GM18868 (cell line): ENCODE data around the gene NRXN3.

Experiments
- ATAC-seq: cut with Tn5 transposase; IDR thresholded peaks from one replicate; pipeline ENCODE4 v1.9.1; 2021; ENCODE audit warnings: mild to moderate bottlenecking, moderate library complexity; ENCODE audit not compliant: unreplicated experiment

The NRXN3 gene

DNA sequence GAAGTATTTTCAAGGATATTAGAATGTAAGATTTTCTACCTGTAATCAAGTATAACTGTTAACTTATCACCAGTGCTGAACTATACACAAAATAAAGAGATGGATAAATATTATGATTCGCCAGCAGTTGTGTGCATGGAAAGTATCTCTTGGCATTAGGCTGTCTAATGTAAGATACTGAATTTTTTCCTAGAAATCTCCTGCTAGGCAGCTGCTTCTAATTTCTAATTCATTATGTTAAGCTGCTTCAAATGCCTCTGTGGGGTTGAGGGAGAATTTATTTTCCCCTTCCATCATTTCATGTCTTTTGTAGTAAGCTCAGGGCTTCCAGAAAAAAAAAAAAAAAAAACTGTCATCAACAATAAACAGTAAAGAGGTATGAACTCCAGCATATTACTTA, 1525.1 kb downstream of the NRXN3 start:
- no peak for ATAC-seq

DNA sequence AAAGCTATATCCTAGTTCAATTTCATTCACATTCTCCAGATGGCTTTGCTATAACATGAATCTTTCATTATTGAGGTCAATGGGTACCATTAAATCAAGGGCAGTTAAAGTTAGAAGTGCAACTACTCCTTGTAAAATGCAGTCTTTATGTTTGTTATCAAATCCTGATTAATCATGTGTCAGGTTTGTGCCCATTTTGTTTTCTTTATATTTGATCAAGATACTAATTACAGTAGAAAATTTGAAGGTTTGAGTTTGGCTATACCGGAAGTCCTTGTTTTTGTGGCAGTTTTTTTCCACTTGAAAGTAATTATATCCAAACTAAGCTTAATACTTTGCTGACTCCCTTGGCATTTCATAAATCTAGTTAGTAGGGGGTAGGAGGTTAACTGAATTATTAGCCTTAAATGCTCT, 1528.1 kb downstream of the NRXN3 start:
- no peak for ATAC-seq

DNA sequence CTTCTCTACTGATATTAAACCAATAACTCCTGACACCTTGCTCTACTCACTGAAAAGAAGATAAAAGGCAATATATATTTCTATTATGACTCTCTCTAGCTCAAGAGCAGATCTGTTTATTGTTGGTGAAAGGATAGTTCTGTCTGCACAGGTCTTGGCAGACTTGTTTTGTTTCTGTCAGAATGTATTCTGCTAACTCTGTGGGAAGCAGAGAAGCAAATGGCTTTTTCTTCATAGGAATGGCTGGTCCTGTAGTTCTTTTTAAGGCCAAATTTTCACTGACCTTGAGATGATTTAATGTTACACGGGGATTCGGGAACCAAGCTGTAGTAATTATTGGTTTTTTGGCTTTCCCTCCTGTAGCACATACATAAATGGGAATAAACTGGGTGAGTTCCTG, 1529.0 kb downstream of the NRXN3 start:
- ATAC-seq, result no peak

DNA sequence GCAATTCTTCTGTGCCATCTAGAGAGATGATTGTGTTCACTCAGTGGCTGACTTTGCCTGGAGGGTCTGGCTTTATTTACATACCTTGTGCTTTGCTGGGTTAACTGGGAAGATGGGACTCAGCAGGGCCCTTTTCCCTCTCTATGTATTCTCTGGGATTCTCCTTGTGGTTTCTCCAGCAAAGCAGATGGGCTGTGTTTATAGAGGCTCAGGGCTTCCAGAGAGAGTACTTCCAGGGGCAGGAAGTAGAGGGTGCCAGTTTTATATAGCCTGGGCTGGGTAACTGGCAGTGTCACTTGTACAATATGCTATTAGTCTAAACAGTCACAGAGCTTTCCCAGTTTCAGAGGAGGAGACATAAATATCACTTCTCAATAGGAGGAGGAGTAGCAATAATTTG, 1531.2 kb downstream of the NRXN3 start:
- no peak for ATAC-seq

DNA sequence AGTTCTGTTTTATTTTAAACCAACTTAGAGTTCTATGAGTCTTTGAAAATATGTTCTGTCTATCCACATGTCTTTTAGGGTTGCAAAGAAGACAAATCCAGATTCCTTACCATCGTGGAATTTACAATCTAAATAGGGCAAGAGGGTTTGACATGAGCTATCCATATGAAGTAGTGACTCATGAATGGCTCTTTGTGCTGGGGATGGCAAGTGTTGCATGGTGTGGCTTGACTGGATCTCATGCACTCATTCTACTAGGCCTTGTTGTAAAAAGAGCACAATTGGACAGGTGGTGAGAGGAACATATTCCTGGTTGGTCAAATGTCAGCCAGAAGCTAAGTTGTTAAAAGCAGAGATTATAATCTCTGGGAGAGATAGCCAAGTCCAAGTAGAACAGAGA, 1532.0 kb downstream of the NRXN3 start:
- ATAC-seq, result no peak

DNA sequence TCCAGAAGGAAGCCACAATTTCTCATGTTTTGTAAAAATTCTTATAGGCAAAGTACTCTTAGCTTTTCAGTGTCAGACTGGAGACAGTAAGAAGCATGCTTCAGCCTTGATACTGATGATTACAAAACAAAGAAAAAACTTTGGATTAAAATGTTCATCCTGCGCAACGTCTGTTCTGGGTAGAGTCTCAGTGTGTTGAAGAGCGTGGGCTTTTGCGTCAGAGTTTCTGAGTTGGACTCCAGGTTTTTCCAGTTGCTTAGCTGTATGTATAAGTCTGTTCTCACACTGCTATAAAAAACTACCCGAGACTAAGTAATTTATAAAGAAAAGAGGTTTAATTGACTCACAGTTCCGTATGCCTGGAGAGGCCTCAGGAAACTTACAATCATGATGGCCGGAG, 1533.0 kb downstream of the NRXN3 start:
- no peak for ATAC-seq

DNA sequence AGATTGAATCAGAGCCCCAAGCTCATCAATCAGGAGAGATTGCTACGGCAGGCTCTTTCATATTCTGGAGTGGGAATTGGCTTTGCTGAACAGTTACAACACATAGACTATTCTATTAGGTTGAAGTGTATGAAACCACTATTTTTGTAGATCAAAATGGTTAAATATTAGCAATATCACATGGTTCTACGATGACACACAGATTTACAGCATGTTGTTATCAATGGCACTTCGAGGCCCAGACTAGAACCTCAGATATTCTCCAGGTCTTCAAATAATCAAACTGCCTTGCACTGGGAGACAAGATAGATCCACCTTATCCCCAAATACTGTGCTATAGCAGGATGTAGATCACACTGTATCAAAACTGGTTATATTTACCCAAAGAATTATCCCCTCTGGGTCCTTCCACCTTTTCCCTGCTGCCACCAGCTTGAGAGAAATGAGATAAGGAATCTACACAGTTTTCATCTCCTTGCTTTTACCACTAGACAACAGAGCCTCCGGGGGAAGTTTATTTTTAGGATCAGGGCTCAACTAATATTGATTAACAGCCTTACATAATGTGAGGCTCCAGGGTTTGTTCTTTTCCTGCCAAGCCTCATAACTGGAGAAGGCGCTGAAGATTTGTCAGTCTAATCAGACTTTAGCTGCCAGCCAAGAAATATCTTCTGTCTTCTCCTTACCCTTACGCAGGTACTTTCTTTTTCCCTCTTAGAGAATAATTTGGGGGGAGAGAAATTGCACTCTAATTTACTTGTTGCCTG, 1534.1 kb downstream of the NRXN3 start:
- ATAC-seq, result no peak

DNA sequence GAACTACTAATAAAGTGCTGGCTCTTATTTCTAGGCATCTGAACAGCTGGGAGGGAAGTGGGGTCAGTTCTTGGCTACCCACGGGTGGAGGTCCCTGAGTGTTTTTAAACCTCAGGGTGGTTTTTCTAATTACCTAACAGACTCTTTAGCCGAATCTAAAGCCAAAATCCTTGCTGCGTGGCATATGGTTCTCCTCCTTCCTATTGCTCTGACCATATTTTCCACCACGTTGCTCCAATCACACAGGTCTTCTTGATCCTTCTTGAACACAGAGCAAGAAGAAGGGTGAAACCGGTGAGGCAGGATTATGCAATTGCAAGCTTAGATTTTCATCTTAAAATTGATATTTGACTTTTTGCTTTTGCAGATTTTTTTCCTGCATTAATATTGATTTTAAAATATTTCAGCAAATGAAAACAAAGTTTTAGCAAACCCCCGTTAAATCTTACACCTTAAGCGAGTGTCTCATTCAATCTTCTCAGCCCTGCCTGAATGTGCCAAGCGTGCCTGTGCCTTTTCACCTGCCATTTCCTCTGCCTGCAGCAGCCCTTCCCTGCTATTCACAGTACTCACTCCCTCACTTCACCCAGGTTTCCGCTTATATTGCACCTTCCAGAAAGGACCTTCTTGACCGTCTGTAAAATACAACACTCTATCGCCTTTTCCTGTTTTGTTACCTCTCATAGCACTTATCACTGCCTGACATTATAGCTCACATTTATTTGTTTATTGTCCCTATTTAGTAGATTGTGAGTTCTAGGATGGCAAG, 1535.1 kb downstream of the NRXN3 start:
- no peak for ATAC-seq

DNA sequence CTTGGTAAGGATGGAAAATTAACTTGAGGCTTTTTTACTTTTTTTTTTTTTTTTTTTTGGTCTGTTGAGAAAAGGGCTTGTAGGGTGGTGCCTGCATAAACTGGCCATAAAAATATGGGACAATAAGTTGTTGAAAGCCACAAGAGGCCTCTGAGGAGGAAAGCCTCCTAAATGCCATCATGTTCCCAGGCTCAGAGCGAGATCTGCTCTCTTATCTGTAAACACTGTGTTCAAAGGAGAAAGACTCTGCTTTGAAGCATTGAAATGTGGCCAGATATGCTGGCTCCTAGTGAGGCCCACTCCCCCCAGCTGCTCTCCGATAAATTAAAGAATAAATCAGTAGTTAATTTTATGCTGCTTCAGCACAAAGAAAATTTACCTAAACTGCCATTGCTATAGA, 1536.2 kb downstream of the NRXN3 start:
- ATAC-seq, result no peak

DNA sequence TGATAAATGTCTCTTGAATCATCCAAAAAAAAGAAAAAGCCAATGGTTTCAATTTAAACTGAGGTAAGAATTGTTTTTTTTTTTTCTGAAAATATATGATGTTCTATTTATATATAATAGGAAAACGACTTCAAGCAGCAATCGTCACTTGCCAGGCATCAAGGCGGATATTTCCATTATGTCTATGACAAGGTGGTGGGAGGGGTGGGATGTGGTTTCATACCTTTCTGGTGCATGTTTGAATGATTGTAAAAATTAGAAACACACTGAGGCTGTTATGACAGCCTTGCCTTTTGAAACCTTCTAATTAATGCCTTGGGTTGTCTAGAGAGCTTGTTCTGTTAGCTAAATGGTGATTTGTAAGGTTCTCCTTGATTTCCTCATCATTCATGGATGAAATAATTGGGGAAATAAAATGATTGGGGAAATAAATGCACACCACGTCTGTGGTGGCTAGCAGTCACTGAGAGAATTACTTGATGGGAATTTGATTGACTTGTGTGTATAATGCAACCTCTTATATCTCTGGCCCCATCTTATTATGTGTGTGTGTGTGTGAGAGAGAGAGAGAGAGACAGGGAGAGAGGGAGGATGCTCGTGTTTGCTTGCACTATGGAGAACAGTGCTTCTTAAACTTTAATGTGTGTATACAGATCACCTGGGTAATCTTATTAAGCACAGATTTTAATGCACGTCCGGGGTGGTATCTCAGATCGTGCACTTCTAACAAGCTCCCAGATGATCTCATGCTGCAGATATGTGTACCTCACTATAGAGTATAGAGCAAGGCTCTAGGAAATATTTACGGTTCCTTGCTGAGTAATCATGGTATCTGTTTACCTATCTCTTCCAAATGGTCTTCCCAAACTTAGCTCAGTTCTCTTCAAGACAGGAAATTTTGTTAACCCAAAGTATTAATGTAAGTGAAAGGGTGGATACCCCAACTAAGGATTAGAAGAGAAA, 1538.5 kb downstream of the NRXN3 start:
- ATAC-seq, result no peak

DNA sequence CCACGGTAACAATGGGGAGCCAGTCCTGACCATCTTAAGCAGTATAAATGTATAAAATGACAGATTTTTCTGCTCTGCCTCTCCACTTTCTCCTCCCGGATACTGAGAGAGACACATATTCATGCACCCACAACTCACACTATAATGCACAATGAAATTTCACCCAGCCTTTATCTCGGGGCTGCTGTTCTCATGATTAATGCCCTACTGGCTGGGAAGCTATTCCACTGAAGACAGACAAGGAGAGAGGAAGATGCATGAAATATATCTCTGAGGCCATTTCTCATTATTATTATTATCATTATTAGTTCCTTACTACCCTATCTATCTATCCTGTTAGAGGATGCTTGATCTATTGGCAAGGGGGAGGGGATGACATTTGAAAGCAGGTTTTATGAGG, 1539.4 kb downstream of the NRXN3 start:
- ATAC-seq, result no peak

DNA sequence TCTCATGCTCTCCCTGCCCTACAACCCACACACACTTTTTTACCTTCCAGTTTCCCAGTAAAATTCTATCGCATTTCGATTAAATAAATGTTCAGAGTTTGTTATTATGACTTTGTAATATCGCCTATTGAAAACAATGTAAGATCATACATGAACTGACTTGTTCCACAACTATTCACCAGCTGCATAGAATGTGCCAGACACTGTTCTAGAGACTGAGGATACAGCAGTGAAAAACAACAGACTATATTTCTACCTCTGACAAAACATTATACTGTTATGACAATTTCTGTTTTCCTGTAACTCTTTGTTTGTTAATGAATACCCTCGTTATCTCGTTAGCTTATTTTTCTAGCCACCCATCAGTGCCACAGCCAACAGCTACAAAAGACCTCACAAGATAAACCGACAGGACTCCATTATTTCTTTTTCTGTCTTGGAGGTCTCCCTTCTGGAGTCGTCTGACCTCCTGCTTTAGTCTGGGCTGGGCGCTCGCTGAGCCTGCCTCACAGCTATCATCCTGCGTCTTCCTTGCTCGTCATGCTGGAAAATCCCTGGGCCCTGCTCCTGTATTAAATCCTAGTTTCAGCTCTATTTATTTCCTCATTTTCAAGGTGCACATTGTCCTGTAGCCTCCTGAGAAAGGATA, 1542.3 kb downstream of the NRXN3 start:
- ATAC-seq, result no peak

DNA sequence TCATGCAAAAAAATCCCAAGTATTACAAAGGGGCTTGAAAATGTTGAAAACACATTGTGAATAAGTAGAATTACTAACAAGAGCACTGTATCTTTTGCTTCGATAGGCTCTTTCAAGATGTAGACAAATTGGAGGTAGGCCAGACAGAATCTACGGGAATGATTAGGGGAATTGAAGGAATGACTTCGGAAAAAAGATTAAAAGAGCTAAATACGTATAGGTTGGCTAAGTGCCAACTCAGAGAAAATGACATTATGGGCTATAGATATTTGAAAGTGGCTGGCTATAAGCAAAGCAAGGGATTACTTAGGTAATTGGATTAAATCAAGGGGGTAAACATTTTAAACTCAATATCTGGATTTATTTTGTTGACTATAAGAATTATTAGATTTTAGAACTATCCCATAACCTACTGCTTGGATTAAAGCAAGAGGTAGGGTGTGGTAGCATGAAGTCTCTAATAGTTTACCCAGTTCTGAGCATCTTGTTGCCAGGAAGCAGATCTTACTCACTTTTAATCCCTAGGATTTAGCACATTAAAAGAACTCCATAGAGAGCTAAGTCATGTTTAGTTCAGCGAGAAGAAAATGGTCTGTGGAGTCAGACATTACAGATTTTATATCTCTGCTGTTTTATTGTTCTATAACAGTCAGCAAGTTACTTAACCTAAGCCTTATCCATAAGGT, 1551.4 kb downstream of the NRXN3 start:
- no peak for ATAC-seq

DNA sequence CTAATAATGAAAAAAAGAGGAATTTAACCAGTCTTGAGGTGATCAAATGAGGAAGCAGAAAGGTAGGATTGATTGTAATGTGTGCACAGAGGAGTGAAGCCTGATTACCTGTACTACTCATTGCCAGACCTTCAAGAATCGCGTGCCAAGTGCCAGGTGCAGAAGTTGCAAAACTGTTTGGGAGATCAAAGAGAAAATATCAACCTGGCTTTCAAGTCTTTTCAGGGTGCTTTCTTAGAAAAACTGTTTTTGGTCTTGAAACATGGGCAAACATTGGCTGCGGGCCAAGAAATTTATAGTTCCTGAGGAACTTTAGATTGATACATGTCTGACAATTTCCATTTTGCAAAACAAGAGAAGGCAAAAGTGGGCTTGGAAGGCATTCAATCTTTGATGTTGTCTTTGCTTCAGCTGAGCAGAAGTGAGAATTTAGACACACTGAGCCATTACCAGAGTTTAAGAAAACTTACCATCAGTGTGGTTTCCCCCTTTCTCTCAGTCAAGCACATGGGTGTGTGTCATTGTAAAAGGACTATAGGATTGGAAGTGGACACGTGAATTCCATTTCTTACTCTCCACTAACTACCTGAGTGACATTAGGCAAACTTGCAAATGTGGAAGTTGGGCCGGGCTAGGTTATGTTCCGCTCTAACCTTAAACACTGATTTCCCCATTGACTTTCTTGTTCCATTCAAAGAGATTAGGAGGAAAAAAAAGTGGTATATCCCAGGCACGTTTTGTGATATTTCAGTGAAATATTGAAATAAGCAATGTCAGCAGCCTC, 1555.0 kb downstream of the NRXN3 start:
- peak; percentile 63 for ATAC-seq

DNA sequence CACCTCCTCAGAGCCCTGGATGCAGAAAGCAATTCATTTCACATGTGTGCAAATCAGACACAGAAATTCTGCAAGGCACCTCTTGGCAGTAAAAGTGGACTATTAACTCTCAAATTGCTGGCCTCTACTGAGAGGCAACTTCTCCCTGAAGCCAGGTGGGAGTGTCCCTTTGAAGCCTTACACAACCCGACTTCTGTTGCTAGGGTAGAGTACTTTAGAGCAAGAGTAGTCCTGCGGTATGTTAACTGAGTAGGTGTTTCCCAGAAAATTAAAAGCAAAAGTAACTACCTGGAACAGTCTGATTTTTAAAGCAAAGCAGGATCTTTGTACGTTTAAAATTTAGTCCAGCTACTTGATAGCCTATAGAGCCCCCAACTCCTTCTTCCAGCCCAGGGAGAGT, 1557.7 kb downstream of the NRXN3 start:
- peak; percentile 43 for ATAC-seq

DNA sequence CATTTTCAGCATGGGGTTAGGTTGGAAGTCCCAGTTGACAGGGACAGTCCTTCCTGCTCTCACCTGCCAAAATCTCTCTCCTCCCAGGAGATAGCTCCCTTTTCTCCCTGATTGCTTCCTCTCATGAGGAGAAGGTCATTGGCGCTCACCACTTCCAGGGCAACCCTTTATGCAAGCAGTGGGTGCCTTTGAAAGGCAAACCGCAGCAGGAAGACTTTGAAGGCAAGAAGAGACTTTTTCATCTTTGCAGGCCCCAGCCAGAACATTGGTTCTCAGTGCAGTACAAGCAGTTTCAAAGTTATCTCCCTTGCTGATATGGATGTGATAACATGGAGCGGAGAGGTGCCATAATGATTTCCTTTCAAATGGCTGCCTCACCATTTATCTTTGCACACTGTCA, 1558.2 kb downstream of the NRXN3 start:
- no peak for ATAC-seq

DNA sequence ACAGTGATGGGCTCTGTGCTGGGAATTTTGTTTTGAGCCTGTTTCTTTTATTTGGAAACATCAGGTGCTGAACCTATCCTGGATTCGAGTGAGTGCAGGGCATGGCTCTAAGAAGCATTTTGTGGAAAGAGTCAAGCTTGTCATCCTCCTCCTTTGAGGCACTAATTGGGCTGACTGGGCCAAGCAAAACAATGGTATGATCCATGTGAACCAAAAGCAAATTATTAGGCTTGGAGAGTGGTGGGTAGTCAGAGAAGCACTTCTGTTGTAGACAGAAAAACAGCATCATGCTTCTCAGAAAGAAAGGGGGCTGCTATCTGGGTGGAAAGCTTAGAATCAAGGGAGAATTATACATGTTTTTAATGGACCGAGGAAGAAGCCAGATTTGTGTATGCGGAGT, 1559.6 kb downstream of the NRXN3 start:
- ATAC-seq, result no peak

DNA sequence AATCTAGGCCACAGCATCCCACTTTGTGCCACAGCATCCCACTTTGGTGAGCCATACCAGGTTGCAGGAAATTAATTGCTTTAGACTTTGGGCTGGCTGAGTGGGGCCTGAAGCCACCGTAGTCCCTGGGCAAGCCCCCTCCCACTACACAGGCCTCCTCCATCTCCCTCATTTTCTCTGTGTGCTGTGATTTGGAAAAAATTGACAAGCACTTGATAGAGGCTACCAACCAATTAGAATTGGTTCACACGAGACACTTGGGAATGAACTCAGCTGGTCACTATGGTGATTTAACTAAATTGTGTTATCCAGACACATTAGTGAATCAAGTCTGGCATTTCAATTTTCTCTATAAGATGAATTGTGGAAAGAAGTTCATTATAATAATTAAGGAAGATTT, 1560.0 kb downstream of the NRXN3 start:
- ATAC-seq, result no peak

DNA sequence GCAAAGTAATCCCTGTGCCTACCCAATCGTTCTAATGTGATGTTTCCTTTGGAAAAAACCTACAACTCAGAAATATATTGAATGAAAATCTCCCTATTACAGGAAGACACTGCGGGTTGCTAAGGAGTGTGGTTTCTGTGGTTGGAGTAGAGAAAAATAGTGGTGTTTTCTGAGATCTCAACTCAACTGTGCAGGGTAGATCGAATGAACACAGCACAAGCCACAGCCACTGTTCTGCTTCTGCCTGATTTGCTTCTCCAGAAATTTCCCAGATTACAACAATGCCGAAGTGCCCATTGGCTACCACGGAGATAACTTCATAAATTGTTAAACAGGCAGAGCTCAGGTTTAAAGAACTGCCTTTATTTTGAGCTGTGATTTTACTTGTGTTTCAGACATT, 1560.8 kb downstream of the NRXN3 start:
- ATAC-seq, result peak; percentile 59
